ENCODE results near the gene WNT7B.

Gene WNT7B

GRCh38 chr22:45949258-45949870 is 27.6 kb downstream of the WNT7B start:
- no peak for DNase-seq

GRCh38 chr22:45948081-45948648 is 28.8 kb downstream of the WNT7B start:
- DNase-seq, result peak; percentile 49

- DNase-seq, result no peak
Observed at GRCh38 chr22:45946805-45947600, 30.0 kb downstream of the WNT7B start.

GRCh38 chr22:45945621-45946106 is 31.3 kb downstream of the WNT7B start:
- no peak for DNase-seq

- DNase-seq, result no peak
Observed at GRCh38 chr22:45942787-45943493, 34.0 kb downstream of the WNT7B start.

- no peak for DNase-seq
Observed at GRCh38 chr22:45942344-45942743, 34.6 kb downstream of the WNT7B start.

- no peak for DNase-seq
Observed at GRCh38 chr22:45938913-45939312, 38.0 kb downstream of the WNT7B start.

- DNase-seq, result no peak
Observed at GRCh38 chr22:45937960-45938359, 39.0 kb downstream of the WNT7B start.

GRCh38 chr22:45935573-45935972 is 41.4 kb downstream of the WNT7B start:
- no peak for DNase-seq

- peak; percentile 16 for DNase-seq
Observed at GRCh38 chr22:45934659-45935341, 42.2 kb downstream of the WNT7B start.

GRCh38 chr22:45934168-45934564 is 42.8 kb downstream of the WNT7B start:
- DNase-seq, result no peak

GRCh38 chr22:45933506-45934167 is 43.3 kb downstream of the WNT7B start:
- DNase-seq, result no peak

GRCh38 chr22:45932071-45932470 is 44.9 kb downstream of the WNT7B start:
- DNase-seq, result no peak

GRCh38 chr22:45931042-45931441 is 45.9 kb downstream of the WNT7B start:
- no peak for DNase-seq

GRCh38 chr22:45930324-45930723 is 46.6 kb downstream of the WNT7B start:
- no peak for DNase-seq

GRCh38 chr22:45929649-45930048 is 47.3 kb downstream of the WNT7B start:
- no peak for DNase-seq

- no peak for DNase-seq
Observed at GRCh38 chr22:45928726-45929368, 48.1 kb downstream of the WNT7B start.

GRCh38 chr22:45927059-45927458 is 49.9 kb downstream of the WNT7B start:
- DNase-seq, result no peak

- no peak for DNase-seq
Observed at GRCh38 chr22:45926433-45926832, 50.5 kb downstream of the WNT7B start.

- no peak for DNase-seq
Observed at GRCh38 chr22:45925811-45926351, 51.1 kb downstream of the WNT7B start.

- DNase-seq, result no peak
Observed at GRCh38 chr22:45923835-45924234, 53.1 kb downstream of the WNT7B start.
